Measurements from ENCODE around the gene B9D1.

The B9D1 gene

DNA sequence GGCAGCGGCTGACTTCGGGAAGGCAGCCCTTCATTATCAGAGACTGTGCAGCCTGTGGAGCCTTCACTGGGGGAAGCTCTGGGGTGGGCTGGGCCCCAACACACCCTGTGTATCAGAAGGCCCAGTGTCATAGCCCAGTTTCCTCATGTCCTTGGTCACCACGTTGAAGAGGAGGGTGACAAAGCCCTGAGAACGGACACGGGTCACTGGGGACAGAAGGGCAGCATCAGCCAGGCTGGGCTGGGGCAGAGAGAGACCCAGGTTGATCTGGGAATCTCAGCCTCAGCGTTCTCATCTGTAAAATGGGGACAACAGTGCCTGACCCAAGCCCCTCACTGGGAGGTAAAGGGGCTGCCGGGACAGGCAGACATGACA, 19.3 kb downstream of the B9D1 start:
- no peak for DNase-seq (ENCODE audit: low read depth)
- H3K4me3 ChIP-seq (ENCODE audit: low read depth, low read length), result no peak overlapping the region

DNA sequence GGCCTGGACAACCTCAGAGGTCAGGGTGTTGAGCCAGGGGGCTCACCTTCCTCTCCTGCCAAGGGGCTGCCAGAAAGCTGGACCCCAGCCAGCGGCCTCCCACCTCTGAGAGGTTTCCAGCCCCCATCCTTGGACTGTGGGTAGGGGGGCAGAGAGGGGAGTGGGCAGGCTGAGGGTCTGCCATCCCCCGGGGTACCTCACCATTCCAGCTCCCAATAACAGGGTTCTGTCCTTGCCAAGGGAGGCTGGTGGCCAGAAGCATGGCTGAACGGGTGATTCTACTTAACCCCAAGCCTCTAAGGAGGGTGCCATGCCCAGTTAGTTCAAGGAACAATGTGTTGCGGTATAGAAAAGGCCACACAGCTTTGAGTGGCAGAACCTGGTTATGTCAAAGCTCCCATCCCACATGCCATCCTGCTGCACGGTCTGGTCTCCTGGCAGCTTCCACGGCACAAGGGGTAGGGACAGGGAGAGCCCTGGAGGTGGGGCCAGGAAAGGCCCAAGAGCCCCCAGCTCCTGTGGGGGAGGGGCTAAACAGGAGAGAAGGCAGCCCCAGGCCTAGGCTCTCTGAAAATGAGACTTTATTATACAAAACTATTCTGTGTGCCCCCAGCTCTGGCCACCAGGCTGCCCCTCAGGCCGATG, 19.8 kb downstream of the B9D1 start:
- DNase-seq (ENCODE audit: low read depth), result no peak
- no peak overlapping the region for H3K4me3 ChIP-seq (ENCODE audit: low read depth, low read length)

DNA sequence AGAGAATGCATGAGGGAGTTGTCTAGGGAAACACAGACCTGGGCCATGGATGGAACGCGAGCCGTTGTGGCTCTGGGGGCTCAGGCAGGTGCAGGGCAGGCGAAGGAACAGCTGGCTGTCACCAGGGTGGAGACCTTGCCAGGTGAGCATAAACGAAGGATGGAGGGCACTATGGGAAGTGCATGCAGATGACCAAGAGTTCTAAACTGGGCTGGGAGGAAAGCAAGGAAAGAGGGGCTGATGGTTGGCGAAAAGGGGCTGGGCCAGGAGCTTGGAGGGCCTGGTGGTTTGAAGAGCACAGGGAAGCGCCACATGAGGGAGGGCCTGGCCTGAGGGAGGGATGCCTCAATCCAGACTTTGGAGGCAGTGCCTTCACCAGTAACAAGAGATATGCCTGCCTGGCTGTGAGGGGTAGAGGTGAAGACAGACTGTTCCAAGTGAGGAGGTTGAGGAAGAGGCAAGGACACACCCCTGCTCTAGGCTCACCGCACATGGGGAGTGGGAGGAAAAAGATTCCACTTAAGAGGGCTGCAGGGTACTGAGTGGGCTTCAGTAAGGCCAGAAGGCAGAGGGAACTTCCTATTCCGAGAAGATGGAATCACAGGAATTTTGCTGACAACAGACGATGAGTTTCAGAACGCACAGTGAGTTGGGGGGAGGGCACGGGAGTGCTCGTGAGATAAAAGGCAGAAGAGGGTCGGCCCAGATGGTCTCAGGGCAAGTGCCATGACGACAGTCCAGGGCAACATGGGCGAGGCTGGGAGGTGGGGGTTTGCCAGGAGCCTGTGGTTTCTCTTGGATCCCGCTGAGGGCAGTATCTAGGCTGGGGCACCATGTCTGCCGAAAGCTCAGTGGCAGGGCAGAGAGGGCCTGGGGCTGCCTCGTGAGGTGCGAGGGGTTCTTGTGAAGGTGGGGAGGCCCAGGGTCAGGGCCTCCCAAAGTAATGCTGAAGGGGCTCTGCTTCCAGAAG, 20.6 kb downstream of the B9D1 start:
- H3K4me3 ChIP-seq (ENCODE audit: low read depth, low read length), result no peak overlapping the region
- no peak for DNase-seq (ENCODE audit: low read depth)

DNA sequence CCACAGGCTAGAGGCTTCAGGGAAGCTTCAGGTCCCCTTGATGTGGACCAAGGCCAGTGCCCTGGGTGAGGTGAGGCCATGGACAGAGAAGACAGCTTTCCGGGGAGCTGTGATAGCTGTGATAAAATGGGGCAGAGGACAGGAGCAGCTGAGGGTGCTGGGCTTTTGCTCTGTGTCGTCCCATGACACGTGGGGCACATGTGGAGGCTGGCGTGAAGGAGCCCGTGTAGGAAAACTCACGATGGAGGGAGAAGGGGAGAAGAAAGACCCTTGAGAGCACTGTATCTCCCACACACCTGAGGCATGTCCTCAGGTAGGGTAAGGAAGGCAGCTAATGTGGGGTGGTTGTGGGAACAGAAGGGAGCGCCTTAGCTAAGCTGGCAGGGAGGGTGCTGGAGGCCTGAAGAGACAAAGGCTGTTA, 21.3 kb downstream of the B9D1 start:
- no peak overlapping the region for H3K4me3 ChIP-seq (ENCODE audit: low read depth, low read length)

GRCh38 chr17:19339341-19339815, 23.1 kb downstream of the B9D1 start:
- H3K4me3 ChIP-seq (ENCODE audit: low read depth, low read length), result no peak overlapping the region

More for the DNA sequence above, 21.3 kb downstream of the B9D1 start:
- DNase-seq (ENCODE audit: low read depth), result no peak

GRCh38 chr17:19338031-19338990, 24.2 kb downstream of the B9D1 start:
- no peak for DNase-seq (ENCODE audit: low read depth)
- no peak overlapping the region for H3K4me3 ChIP-seq (ENCODE audit: low read depth, low read length)

More at GRCh38 chr17:19339341-19339815, 23.1 kb downstream of the B9D1 start:
- no peak for DNase-seq (ENCODE audit: low read depth)

DNA sequence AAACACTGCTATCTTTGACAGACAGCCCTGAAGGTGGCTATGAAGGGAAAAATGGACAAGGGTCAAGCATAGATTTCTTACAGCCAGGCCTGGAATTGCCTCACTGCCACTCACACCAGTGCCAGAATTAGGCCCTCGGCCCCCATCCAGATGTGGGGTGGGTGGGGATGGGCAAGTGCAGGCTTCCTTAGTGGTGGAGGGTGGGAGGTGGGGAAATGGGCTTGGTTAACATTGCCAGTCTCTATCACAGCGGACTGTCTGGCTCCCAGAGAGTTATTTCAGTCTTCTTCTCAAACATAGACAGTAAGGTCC, 24.9 kb downstream of the B9D1 start:
- no peak for DNase-seq (ENCODE audit: low read depth)

GRCh38 chr17:19336938-19337711, 25.4 kb downstream of the B9D1 start:
- no peak overlapping the region for H3K4me3 ChIP-seq (ENCODE audit: low read depth, low read length)

More for the DNA sequence above, 24.9 kb downstream of the B9D1 start:
- H3K4me3 ChIP-seq (ENCODE audit: low read depth, low read length), result no peak overlapping the region

DNA sequence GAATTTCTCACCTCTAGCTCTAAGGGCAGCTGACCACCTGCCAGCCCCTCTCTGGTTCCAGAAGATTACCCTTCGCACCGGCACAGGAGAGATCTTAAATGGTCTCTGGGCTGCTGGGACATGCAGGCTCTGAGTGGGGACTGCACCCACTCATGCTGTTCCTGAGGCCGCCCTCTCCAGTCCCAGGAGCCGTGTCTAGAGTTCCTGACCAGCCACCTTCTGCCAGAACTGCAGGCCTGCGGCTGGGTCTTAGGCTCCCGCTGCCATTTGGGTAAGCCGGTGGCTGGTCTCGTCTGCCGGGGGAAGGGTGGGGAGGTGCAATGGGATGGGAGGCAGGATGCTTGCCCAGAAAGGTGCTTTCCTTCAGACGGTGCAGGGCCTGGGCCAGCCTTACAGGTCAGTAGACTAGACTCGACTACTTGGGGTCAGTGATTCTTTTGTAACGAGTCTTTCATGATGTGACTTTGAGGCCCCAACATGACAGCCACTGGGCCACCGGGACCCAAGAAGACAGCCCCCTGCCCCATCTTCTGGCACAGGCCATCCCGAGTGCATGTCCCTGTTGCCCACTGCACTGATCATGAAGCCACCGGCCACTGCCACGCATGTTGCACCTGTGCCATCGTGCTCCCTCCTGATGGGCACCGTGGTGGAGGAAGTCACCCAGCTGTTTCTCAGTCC, 26.4 kb downstream of the B9D1 start:
- H3K4me3 ChIP-seq (ENCODE audit: low read depth, low read length), result no peak overlapping the region
- DNase-seq (ENCODE audit: low read depth), result no peak

More at GRCh38 chr17:19336938-19337711, 25.4 kb downstream of the B9D1 start:
- DNase-seq (ENCODE audit: low read depth), result no peak

GRCh38 chr17:19334331-19334730, 28.2 kb downstream of the B9D1 start:
- no peak overlapping the region for H3K4me3 ChIP-seq (ENCODE audit: low read depth, low read length)
- DNase-seq (ENCODE audit: low read depth), result no peak

GRCh38 chr17:19333736-19334290, 28.7 kb downstream of the B9D1 start:
- DNase-seq (ENCODE audit: low read depth), result no peak
- no peak overlapping the region for H3K4me3 ChIP-seq (ENCODE audit: low read depth, low read length)

- no peak for DNase-seq (ENCODE audit: low read depth)
- no peak overlapping the region for H3K4me3 ChIP-seq (ENCODE audit: low read depth, low read length)
Measured at GRCh38 chr17:19333132-19333440, 29.4 kb downstream of the B9D1 start.

- no peak overlapping the region for H3K4me3 ChIP-seq (ENCODE audit: low read depth, low read length)
Measured at GRCh38 chr17:19332371-19333131, 30.0 kb downstream of the B9D1 start.

DNA sequence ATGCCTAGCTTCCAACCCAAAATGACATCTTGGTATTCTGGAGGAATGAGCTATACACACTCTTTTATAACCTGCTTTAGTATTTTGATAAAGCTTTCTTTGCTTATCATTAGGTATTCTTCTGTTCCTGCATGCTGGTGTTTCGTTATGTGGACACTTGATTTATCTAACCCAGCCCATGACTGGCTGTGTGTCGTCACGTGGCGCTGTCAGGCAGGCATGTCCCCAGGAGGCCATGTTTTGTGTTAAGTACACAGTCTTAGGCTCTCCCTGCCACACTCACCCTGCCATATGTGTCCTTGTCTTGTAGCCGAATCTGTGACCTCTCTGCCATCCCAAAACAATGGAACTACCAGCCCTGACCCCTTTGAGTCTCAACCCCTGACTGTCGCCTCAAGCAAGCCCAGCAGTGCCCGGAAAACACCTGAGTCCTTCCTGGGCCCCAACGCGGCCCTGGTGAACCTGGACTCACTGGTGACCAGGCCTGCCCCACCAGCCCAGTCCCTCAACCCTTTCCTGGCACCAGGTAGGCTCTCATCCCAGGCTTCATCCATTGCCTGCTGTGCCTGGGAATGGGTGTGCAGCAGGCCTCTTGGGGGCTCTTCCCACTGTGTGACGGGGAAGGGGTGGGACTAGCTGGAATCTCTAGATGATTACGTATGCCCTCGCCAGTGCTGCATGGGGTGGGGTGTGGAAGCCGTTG, 30.8 kb downstream of the B9D1 start:
- no peak for DNase-seq (ENCODE audit: low read depth)
- H3K4me3 ChIP-seq (ENCODE audit: low read depth, low read length), result no peak overlapping the region

More at GRCh38 chr17:19332371-19333131, 30.0 kb downstream of the B9D1 start:
- no peak for DNase-seq (ENCODE audit: low read depth)

DNA sequence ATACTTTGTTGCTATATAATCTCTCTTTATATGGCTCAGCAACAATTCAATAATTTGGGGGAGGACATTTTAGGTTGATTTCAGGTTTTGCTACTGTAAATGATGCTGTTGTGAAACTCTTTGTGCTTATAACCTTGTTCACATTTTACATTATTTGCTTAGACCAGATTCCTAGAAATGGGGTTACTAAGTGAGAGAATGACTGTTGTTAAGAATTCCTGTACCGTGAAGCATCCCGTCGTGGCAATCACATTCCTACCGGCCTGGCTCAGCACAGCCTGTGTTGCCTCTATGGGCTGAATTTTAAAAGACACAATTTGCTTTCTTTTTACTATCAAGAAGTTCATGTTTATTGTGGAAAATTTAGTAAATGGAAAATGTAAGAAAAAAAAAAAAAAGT, 31.4 kb downstream of the B9D1 start:
- no peak overlapping the region for H3K4me3 ChIP-seq (ENCODE audit: low read depth, low read length)
- DNase-seq (ENCODE audit: low read depth), result peak; percentile 51

GRCh38 chr17:19330271-19330670, 32.3 kb downstream of the B9D1 start:
- no peak for DNase-seq (ENCODE audit: low read depth)
- no peak overlapping the region for H3K4me3 ChIP-seq (ENCODE audit: low read depth, low read length)

DNA sequence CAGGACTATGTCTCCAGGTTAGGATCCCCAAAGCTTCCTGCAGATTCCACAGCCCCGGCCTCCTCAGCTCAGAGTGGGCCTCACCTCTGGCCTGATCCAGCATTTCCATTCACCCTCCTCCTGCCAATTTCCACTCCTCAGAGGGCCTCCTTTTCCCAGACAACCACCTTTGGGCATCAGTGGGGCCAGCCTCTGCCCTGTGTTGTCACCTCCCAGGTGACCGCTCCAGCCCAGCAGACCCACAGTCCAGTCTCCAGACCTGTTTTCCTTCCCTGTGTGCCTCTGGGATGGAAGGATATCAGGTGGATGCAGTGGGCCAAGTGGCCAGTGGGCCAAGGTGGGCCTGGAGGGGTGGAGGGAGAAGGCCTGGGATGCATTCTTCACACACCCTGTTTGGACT, 32.7 kb downstream of the B9D1 start:
- H3K4me3 ChIP-seq (ENCODE audit: low read depth, low read length), result no peak overlapping the region
- no peak for DNase-seq (ENCODE audit: low read depth)

Measured in skeletal muscle cell (primary cell).